Upper lobe of right lung (tissue), 1 donor: ENCODE measurements around the gene PTPRU. TPM values are rescaled to one million over a fixed set of nuclear protein-coding genes. Genes with fewer than 3 reads are reported as not detected.
A peak's percentile ranks its signal among the peaks of the same experiment; 100 is the strongest.

Experiments used
- ATAC-seq: fragments of 200-7000 bp; cut with Tn5 transposase; one replicate; pipeline ENCODE4 v1.9.1; 2020; ENCODE audit warnings: mild to moderate bottlenecking, moderate library complexity
- DNase-seq: peaks from one replicate; pipeline ENCODE4 v3.0.0-alpha.2; 2020
- H3K27ac ChIP-seq: fragments of 200-600 bp; one replicate; pipeline ENCODE4 v1.8.0; 2022
- H3K27me3 ChIP-seq: fragments of 200-600 bp; one replicate; pipeline ENCODE4 v1.8.0; 2022; ENCODE audit warnings: mild to moderate bottlenecking
- H3K36me3 ChIP-seq: fragments of 200-600 bp; one replicate; pipeline ENCODE4 v1.8.0; 2022
- H3K4me1 ChIP-seq: fragments of 200-600 bp; one replicate; pipeline ENCODE4 v1.8.0; 2022
- H3K4me3 ChIP-seq: fragments of 200-600 bp; one replicate; pipeline ENCODE4 v1.8.0; 2022; ENCODE audit warnings: mild to moderate bottlenecking
- H3K9me3 ChIP-seq: fragments of 200-600 bp; one replicate; pipeline ENCODE4 v1.8.0; 2022
- CTCF ChIP-seq: fragments of 200-600 bp; IDR thresholded peaks from one replicate; pipeline ENCODE4 v1.8.0; 2022; ENCODE audit warnings: antibody characterized with exemption
- intact Hi-C: fragments of 100-400 bp; cut with DNase I; formaldehyde crosslinking; loops from one replicate; pipeline ENCODE4 v1.11.0; 2022
- total RNA-seq: library from RNA; stranded (reverse); fragmentation: NEBNext Ultra II Directional; extraction: Animal tissue kit (Norgen Biotek cat#: 25700); gene quantifications from one replicate; pipeline ENCODE4 v1.2.1, GENCODE V29; 2021
- donor health status: DM: no; HTN: yes; CAD: no; lungs with severe emphysema.

Gene PTPRU
- total RNA-seq, 1 donor from 2014 or later: 45.5 TPM

DNA sequence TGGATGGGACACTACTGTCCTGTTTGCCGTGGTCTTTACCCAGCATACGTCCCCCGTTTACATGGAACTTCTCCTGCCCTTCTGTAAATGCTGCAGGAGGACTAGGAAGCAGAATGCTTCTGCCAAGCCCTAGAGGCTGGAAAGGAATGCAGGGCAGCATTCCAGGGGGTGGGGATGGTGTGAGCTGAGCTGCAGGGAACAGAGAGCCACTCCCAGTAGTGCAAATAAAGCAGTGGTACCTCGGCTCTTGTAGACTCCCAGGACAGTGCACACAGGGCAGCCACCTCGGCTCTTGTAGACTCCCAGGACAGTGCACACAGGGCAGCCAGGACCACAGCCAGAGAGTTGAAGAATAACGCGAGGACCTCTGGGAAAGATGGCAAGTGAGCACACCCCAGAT, 35.4 kb downstream of the PTPRU start:
- intact Hi-C loops: no loop called here
- TF ChIP-seq CTCF: no peak
- Histone ChIP-seq H3K36me3 (peaks cover 7% of the 10 kb centered on the region), H3K27me3 (no peaks in the 10 kb centered on the region), H3K4me1 (peaks cover 12% of the 10 kb centered on the region), H3K9me3 (no peaks in the 10 kb centered on the region), H3K4me3 (no peak overlapping the region), H3K27ac (peak overlapping the region; percentile 2)
- ATAC-seq (peak; percentile 99), DNase-seq (peak; percentile 87)

DNA sequence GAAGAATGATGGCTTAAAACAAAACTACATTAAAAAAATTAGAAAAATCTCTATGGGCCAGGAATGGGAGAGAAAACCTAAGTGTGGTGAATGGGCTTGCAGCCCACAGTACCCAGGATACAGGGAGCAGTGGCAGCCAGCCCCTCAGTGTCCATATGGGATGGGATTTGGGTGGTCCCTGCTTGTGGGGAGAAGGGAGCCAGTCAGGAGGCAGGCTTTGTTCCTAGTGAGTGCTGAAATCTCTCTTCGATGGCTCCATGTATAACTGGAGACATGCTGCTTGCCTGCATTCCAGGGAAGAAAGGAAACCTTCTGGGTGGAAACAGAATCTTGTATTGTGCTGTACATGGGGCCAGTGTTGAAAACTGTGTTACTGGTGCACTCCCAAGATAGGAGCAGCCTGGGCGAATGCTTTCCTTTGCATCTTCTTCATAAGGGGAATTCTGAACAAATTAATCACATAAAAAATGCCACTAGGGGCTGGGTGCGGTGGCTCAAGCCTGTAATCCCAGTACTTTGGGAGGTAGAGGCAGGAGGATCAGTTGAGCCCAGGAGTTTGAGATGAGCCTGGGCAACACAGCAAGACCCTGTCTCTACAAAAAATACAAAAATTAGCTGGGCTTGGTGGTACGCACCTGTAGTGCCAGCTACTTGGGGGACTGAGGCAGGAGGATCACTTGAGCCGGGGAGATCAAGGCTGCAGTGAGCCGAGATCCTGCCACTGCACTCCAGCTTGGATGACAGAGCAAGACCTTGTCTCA, 36.0 kb downstream of the PTPRU start:
- peaks cover 9% of the 10 kb centered on the region for H3K36me3 ChIP-seq
- intact Hi-C loops: no loop called here
- ATAC-seq (no peak), DNase-seq (no peak)
- H3K4me3 ChIP-seq: no peak overlapping the region
- peaks cover 12% of the 10 kb centered on the region for H3K4me1 ChIP-seq
- H3K27ac ChIP-seq: peak overlapping the region; percentile 11
- no peak for TF ChIP-seq CTCF
- no peaks in the 10 kb centered on the region for H3K27me3 ChIP-seq
- no peaks in the 10 kb centered on the region for H3K9me3 ChIP-seq

GRCh38 chr1:29275435-29275834, 39.1 kb downstream of the PTPRU start:
- DNase-seq (no peak), ATAC-seq (no peak)
- H3K9me3 ChIP-seq: no peaks in the 10 kb centered on the region
- no peaks in the 10 kb centered on the region for H3K27me3 ChIP-seq
- peaks cover 24% of the 10 kb centered on the region for H3K36me3 ChIP-seq
- H3K4me1 ChIP-seq: peaks cover 12% of the 10 kb centered on the region
- intact Hi-C loops: no loop called here
- no peak overlapping the region for H3K4me3 ChIP-seq
- H3K27ac ChIP-seq: no peak overlapping the region
- TF ChIP-seq CTCF: no peak

- ATAC-seq: no peak
- Histone ChIP-seq H3K4me3 (no peak overlapping the region), H3K27ac (no peak overlapping the region), H3K36me3 (peaks cover 24% of the 10 kb centered on the region), H3K9me3 (no peaks in the 10 kb centered on the region), H3K4me1 (no peaks in the 10 kb centered on the region), H3K27me3 (no peaks in the 10 kb centered on the region)
- intact Hi-C loops: no loop called here
- no peak for DNase-seq
- TF ChIP-seq CTCF: no peak
These were observed 41.8 kb downstream of the PTPRU start for GRCh38 chr1:29278124-29278523.

- Histone ChIP-seq H3K36me3 (peaks cover 24% of the 10 kb centered on the region), H3K4me3 (no peak overlapping the region), H3K27ac (no peak overlapping the region), H3K4me1 (no peaks in the 10 kb centered on the region), H3K9me3 (no peaks in the 10 kb centered on the region), H3K27me3 (no peaks in the 10 kb centered on the region)
- no peak for TF ChIP-seq CTCF
- ATAC-seq (no peak), DNase-seq (no peak)
- intact Hi-C loops: no loop called here
These were observed 43.1 kb downstream of the PTPRU start for GRCh38 chr1:29279406-29279805.
